MM.1S (cell line): ENCODE measurements around the gene ZNF263.

ENCODE experiments used
- EZH2 ChIP-seq: fragments of 300-600 bp; sonication (generic); optimal IDR thresholded peaks from 2 replicates; pipeline ENCODE3; 2017; ENCODE audit warnings: low read depth, mild to moderate bottlenecking, antibody characterized with exemption, low read length, mixed read lengths
- EZH2phosphoT487 ChIP-seq: fragments of 300-600 bp; sonication (generic); IDR thresholded peaks from 2 replicates; pipeline ENCODE4 v1.6.1; 2018; ENCODE audit warnings: antibody characterized with exemption, low read length
- TF ChIP-seq, protein P1 (sequence below): fragments of 300-600 bp; sonication (generic); IDR thresholded peaks from 2 replicates; pipeline ENCODE4 v1.5.1; 2016; ENCODE audit warnings: antibody characterized with exemption, low read length, mixed read lengths

DNA sequence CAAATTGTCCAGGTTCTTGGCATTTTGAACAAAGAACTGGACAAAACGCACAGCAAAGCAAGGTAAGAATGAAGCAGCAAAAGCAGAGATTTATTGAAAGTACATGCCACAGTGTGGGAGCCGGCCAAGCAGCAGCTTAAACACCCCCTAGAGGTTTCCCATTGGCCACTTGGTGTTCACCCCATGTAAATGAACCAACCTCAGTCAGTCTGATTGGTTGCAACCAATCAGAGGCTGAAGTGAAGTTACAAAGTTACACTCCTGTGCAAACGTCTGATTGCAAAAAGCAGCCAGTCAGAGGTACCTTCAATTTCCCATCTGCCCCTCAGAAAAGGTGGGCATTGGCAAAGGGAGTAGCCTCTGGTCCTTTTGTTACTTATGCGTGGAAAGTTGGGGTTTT lies 8.8 kb upstream of the ZNF263 start:
- TF ChIP-seq, protein P1, sequence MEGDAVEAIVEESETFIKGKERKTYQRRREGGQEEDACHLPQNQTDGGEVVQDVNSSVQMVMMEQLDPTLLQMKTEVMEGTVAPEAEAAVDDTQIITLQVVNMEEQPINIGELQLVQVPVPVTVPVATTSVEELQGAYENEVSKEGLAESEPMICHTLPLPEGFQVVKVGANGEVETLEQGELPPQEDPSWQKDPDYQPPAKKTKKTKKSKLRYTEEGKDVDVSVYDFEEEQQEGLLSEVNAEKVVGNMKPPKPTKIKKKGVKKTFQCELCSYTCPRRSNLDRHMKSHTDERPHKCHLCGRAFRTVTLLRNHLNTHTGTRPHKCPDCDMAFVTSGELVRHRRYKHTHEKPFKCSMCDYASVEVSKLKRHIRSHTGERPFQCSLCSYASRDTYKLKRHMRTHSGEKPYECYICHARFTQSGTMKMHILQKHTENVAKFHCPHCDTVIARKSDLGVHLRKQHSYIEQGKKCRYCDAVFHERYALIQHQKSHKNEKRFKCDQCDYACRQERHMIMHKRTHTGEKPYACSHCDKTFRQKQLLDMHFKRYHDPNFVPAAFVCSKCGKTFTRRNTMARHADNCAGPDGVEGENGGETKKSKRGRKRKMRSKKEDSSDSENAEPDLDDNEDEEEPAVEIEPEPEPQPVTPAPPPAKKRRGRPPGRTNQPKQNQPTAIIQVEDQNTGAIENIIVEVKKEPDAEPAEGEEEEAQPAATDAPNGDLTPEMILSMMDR: no peak
- TF ChIP-seq EZH2 (no peak), EZH2phosphoT487 (no peak)
